H1 (cell line): ENCODE results near the gene MDM4. TPM values are rescaled to one million over a fixed set of nuclear protein-coding genes. Genes with fewer than 3 reads are reported as not detected.
A peak's percentile ranks its signal among the peaks of the same experiment; 100 is the strongest.

ENCODE experiments used
- CTCF ChIA-PET: fragments of 300-600 bp; sonication (Branson Sonifier 250); formaldehyde crosslinking; loops from one replicate; lab custom pipeline; 2021; ENCODE audit not compliant: partially characterized antibody; lab: Charles Lee
- POLR2A ChIA-PET: fragments of 300-600 bp; sonication (Branson Sonifier 250); formaldehyde crosslinking; loops from one replicate; lab custom pipeline; 2021; ENCODE audit warnings: inconsistent platforms; ENCODE audit not compliant: partially characterized antibody; lab: Charles Lee
- DNase-seq, 2 experiments: peaks; one replicate each; pipeline versions ENCODE4 v3.0.0 to v3.0.0-alpha.2; 2010 to 2022; ENCODE audit warnings: low spot score in 2 of 2, low read depth in 1 of 2, mixed read lengths in 1 of 2
- FAIRE-seq: peaks from 2 replicates; lab custom pipeline; 2011; peaks lifted over from hg19 to GRCh38; lab: Jason Lieb, UNC
- H2AFZ ChIP-seq: 2 replicates; pipeline ENCODE4 v1.8.1; 2012; ENCODE audit warnings: low read length, inconsistent platforms
- H2AK5ac ChIP-seq: 2 replicates; pipeline ENCODE4 v1.6.1; 2013; ENCODE audit warnings: low read depth, low read length
- H2BK120ac ChIP-seq: replicated peaks from 2 replicates; pipeline ENCODE3; 2013; ENCODE audit warnings: low read depth, low read length, inconsistent platforms
- H2BK12ac ChIP-seq: 2 replicates; pipeline ENCODE4 v1.6.1; 2013; ENCODE audit warnings: low read depth, low read length
- H2BK15ac ChIP-seq: 2 replicates; pipeline ENCODE4 v1.6.1; 2013; ENCODE audit warnings: low read length
- H2BK20ac ChIP-seq: 2 replicates; pipeline ENCODE4 v1.6.1; 2013; ENCODE audit warnings: low read length
- H2BK5ac ChIP-seq: 2 replicates; pipeline ENCODE4 v1.6.1; 2013; ENCODE audit warnings: low read depth, low read length
- H3K14ac ChIP-seq: 2 replicates; pipeline ENCODE4 v1.6.1; 2013; ENCODE audit warnings: inconsistent platforms; ENCODE audit not compliant: insufficient read length
- H3K18ac ChIP-seq: 2 replicates; pipeline ENCODE4 v1.6.1; 2013; ENCODE audit warnings: low read length; ENCODE audit errors: extremely low read depth
- H3K23ac ChIP-seq: 2 replicates; pipeline ENCODE4 v1.6.1; 2013; ENCODE audit warnings: inconsistent platforms; ENCODE audit not compliant: insufficient read length
- H3K23me2 ChIP-seq: 2 replicates; pipeline ENCODE4 v1.6.1; 2013; ENCODE audit warnings: low read depth, low read length
- H3K27ac ChIP-seq: 2 replicates; pipeline ENCODE4 v1.6.1; 2011; ENCODE audit warnings: low read depth, low read length, inconsistent platforms
- H3K27me3 ChIP-seq, 4 experiments: replicated peaks in 1 of 4; 1 replicate in 1 of 4; 2 replicates in 3 of 4; pipeline versions ENCODE4 v1.6.1 to v1.8.1; 2011 to 2013; ENCODE audit warnings: low read length in 3 of 4, mild to moderate bottlenecking in 3 of 4, inconsistent platforms in 2 of 4, mixed read lengths in 2 of 4, moderate library complexity in 1 of 4; ENCODE audit not compliant: control insufficient read depth in 3 of 4, insufficient read depth in 3 of 4; ENCODE audit errors: extremely low read depth in 1 of 4
- H3K36me3 ChIP-seq, 4 experiments: 2 replicates each; pipeline versions ENCODE4 v1.6.1 to v1.8.1; 2011 to 2013; ENCODE audit warnings: mild to moderate bottlenecking in 4 of 4, low read length in 3 of 4, moderate library complexity in 2 of 4, control low read depth in 1 of 4, inconsistent platforms in 1 of 4; ENCODE audit not compliant: insufficient read depth in 4 of 4, control insufficient read depth in 2 of 4
- H3K4ac ChIP-seq: replicated peaks from 2 replicates; pipeline ENCODE3; 2013; ENCODE audit warnings: low read length, low read depth, mixed read lengths, inconsistent platforms; ENCODE audit not compliant: insufficient read length
- H3K4me1 ChIP-seq, 4 experiments: replicated peaks in 1 of 4; 1 replicate in 1 of 4; 2 replicates in 3 of 4; pipeline versions ENCODE4 v1.6.1 to v1.8.1; 2011 to 2013; ENCODE audit warnings: low read length in 3 of 4, inconsistent platforms in 2 of 4, mixed read lengths in 1 of 4; ENCODE audit not compliant: insufficient read depth in 4 of 4, control insufficient read depth in 3 of 4
- H3K4me2 ChIP-seq, 2 experiments: 2 replicates each; pipeline versions ENCODE4 v1.6.1 to v1.8.1; 2011 to 2013; ENCODE audit warnings: low read depth in 2 of 2, low read length in 2 of 2, control low read depth in 1 of 2, inconsistent platforms in 1 of 2, mild to moderate bottlenecking in 1 of 2; ENCODE audit not compliant: insufficient read depth in 1 of 2
- H3K4me3 ChIP-seq, 4 experiments: fragments of 200-600, 300-600 bp in 1 of 4; sonication (generic), shearing (Covaris generic), sonication (Bioruptor Twin) in 1 of 4; 2 replicates each; pipeline versions ENCODE4 v1.5.1 to v1.8.1; 2011 to 2016; ENCODE audit warnings: low read length in 4 of 4, low read depth in 3 of 4, control low read depth in 2 of 4, inconsistent platforms in 2 of 4, mild to moderate bottlenecking in 2 of 4, mixed read lengths in 1 of 4, moderate library complexity in 1 of 4; ENCODE audit not compliant: insufficient read depth in 2 of 4; ENCODE audit errors: extremely low read depth in 1 of 4
- H3K56ac ChIP-seq: replicated peaks from 2 replicates; pipeline ENCODE3; 2013; ENCODE audit warnings: low read depth, mild to moderate bottlenecking, mixed read lengths, low read length, inconsistent platforms; ENCODE audit not compliant: insufficient read length
- H3K79me1 ChIP-seq: 2 replicates; pipeline ENCODE4 v1.6.1; 2013; ENCODE audit warnings: low read depth, low read length, control low read depth
- H3K79me2 ChIP-seq, 2 experiments: 2 replicates each; pipeline versions ENCODE4 v1.6.1 to v1.8.1; 2012 to 2013; ENCODE audit warnings: low read length in 2 of 2, mild to moderate bottlenecking in 2 of 2, inconsistent platforms in 1 of 2; ENCODE audit not compliant: insufficient read depth in 2 of 2, control insufficient read depth in 1 of 2
- H3K9ac ChIP-seq, 4 experiments: replicated peaks in 1 of 4; 1 replicate in 1 of 4; 2 replicates in 3 of 4; pipeline versions ENCODE4 v1.6.1 to v1.8.1; 2011 to 2013; ENCODE audit warnings: low read depth in 3 of 4, low read length in 3 of 4, control low read depth in 2 of 4, mild to moderate bottlenecking in 2 of 4, moderate library complexity in 2 of 4, inconsistent platforms in 1 of 4; ENCODE audit errors: extremely low read depth in 1 of 4
- H3K9me3 ChIP-seq, 2 experiments: 2 replicates each; pipeline versions ENCODE4 v1.6.1 to v1.8.1; 2012 to 2013; ENCODE audit warnings: mild to moderate bottlenecking in 2 of 2, moderate library complexity in 2 of 2, control low read depth in 1 of 2, inconsistent platforms in 1 of 2, low read depth in 1 of 2, low read length in 1 of 2, mixed read lengths in 1 of 2; ENCODE audit not compliant: insufficient read depth in 2 of 2
- H4K20me1 ChIP-seq, 2 experiments: replicated peaks in 1 of 2; 2 replicates each; pipeline versions ENCODE3 to v1.8.1; 2011 to 2013; ENCODE audit warnings: inconsistent platforms in 2 of 2, low read length in 2 of 2, mild to moderate bottlenecking in 1 of 2; ENCODE audit not compliant: insufficient read depth in 2 of 2, control insufficient read depth in 1 of 2
- H4K5ac ChIP-seq: 2 replicates; pipeline ENCODE4 v1.6.1; 2013; ENCODE audit warnings: low read length, low read depth, mixed read lengths, inconsistent platforms; ENCODE audit not compliant: insufficient read length
- H4K8ac ChIP-seq: 2 replicates; pipeline ENCODE4 v1.8.0; 2013; ENCODE audit warnings: mild to moderate bottlenecking, moderate library complexity, low read length, inconsistent platforms; ENCODE audit not compliant: insufficient read depth; ENCODE audit errors: extremely low read depth
- H4K91ac ChIP-seq: replicated peaks from 2 replicates; pipeline ENCODE3; 2013; ENCODE audit warnings: low read length, mixed read lengths, inconsistent platforms; ENCODE audit not compliant: insufficient read length
- BCL11A ChIP-seq, 2 experiments: IDR thresholded peaks; one replicate each; pipeline ENCODE4 v1.6.1; 2011; ENCODE audit warnings: low read depth in 2 of 2, low read length in 2 of 2, mild to moderate bottlenecking in 2 of 2
- EGR1 ChIP-seq: IDR thresholded peaks from 2 replicates; pipeline ENCODE4 v1.6.1; 2011; ENCODE audit warnings: low read depth, low read length, borderline replicate concordance
- EP300 ChIP-seq, 2 experiments: IDR thresholded peaks; 1 replicate in 1 of 2; 2 replicates in 1 of 2; pipeline ENCODE4 v1.6.1; 2011 to 2012; ENCODE audit warnings: low read depth in 2 of 2, low read length in 2 of 2, mild to moderate bottlenecking in 2 of 2, borderline replicate concordance in 1 of 2, inconsistent platforms in 1 of 2, moderate library complexity in 1 of 2
- NRF1 ChIP-seq: IDR thresholded peaks from 2 replicates; pipeline ENCODE4 v1.6.1; 2011; ENCODE audit warnings: mild to moderate bottlenecking, low read depth, low read length, improper control_type of control experiment
- POLR2A ChIP-seq, 2 experiments: IDR thresholded peaks; 1 replicate in 1 of 2; 2 replicates in 1 of 2; pipeline ENCODE4 v1.6.1; 2011; ENCODE audit warnings: low read depth in 2 of 2, low read length in 2 of 2, mild to moderate bottlenecking in 2 of 2; ENCODE audit errors: control extremely low read depth in 1 of 2
- RNF2 ChIP-seq: fragments of 200-900, 300-1000 bp; sonication (generic); IDR thresholded peaks from 2 replicates; pipeline ENCODE4 v1.7.1; 2016; ENCODE audit warnings: borderline replicate concordance, low read depth, mild to moderate bottlenecking, antibody characterized with exemption, low read length; ENCODE audit not compliant: poor library complexity, severe bottlenecking; ENCODE audit errors: missing control alignments
- SIX5 ChIP-seq: IDR thresholded peaks from 2 replicates; pipeline ENCODE4 v1.6.1; 2011; ENCODE audit warnings: mild to moderate bottlenecking, low read depth, low read length
- SP4 ChIP-seq: IDR thresholded peaks from 2 replicates; pipeline ENCODE4 v1.6.1; 2012; ENCODE audit warnings: low read length, inconsistent platforms
- SRF ChIP-seq: IDR thresholded peaks from 2 replicates; pipeline ENCODE4 v1.6.1; 2011; ENCODE audit warnings: mild to moderate bottlenecking, low read depth, low read length, moderate library complexity
- TCF12 ChIP-seq: IDR thresholded peaks from 2 replicates; pipeline ENCODE4 v1.6.1; 2011; ENCODE audit warnings: low read depth, mild to moderate bottlenecking, low read length
- USF2 ChIP-seq: IDR thresholded peaks from 2 replicates; pipeline ENCODE4 v1.6.1; 2011; ENCODE audit warnings: low read length, improper control_type of control experiment
- YY1 ChIP-seq: IDR thresholded peaks from 2 replicates; pipeline ENCODE4 v1.6.1; 2011; ENCODE audit warnings: low read depth, mild to moderate bottlenecking, low read length
- WGBS, 2 experiments: shearing (Covaris generic) in 1 of 2; methylation state at CpG; one replicate each; pipeline versions ENCODE4 v1.1.6 to v1.1.7; 2013 to 2015; ENCODE audit warnings: low lambda C conversion rate in 2 of 2, mixed read lengths in 2 of 2, inconsistent platforms in 1 of 2, low coverage in 1 of 2, missing lambda C conversion rate in 1 of 2; ENCODE audit not compliant: insufficient replicate concordance in 2 of 2, insufficient coverage in 1 of 2, insufficient read length in 1 of 2; ENCODE audit errors: extremely low coverage in 1 of 2, missing lambda C conversion rate in 1 of 2; 5-methylcytosine and 5-hydroxymethylcytosine counted together
- polyA plus RNA-seq, 7 experiments: library from polyadenylated mRNA; depleted of rRNA in 3 of 7; stranded (reverse) in 5 of 7; unstranded in 2 of 7; fragments of >200 nt in 5 of 7; fragments of 200-250 nt in 2 of 7; gene quantifications; 1 replicate in 5 of 7; 2 replicates in 1 of 7; 4 replicates in 1 of 7; pipeline versions ENCODE4 v1.2.1 to v1.2.3, GENCODE V29; 2011 to 2013; ENCODE audit warnings: missing spikeins in 2 of 7, mixed read lengths in 2 of 7
- total RNA-seq: library from RNA; stranded (reverse); fragmentation: NEBNext Ultra II Directional; extraction: Animal tissue kit (Norgen Biotek cat#: 25700); gene quantifications from 2 replicates; pipeline ENCODE4 v1.2.1, GENCODE V29; 2021

MDM4 gene
- total and polyA plus RNA-seq, 2 of the 8 experiments (the other 6 are each of a cell fraction or from before 2014, with no cell fraction given) = 10.8 to 84.9 TPM

GRCh38 chr1:204599596-204599995 lies 83.4 kb downstream of the MDM4 start:
- H2BK20ac ChIP-seq = peak overlapping the region; percentile 55; the same call in 1 of the 2 replicates
- POLR2A ChIA-PET = interaction anchor here (1.0 to 1.2 kb wide), 3 partner anchors 9 to 184 kb away, joined by 3 read pairs; no protein-coding TSS in a partner anchor
- H3K4me2 ChIP-seq = no peak overlapping the region
- H3K9ac ChIP-seq = no peak overlapping the region
- no peak overlapping the region for H3K4me3 ChIP-seq
- peak overlapping the region; percentile 47; the same call in 1 of the 2 replicates for H2BK5ac ChIP-seq
- H2BK12ac ChIP-seq = no peak overlapping the region
- CTCF ChIA-PET = interaction anchor here (0.5 to 5.4 kb wide), 12 partner anchors 9 to 208 kb away, joined by 3 to 33 read pairs (median 7); no protein-coding TSS in a partner anchor
- H4K8ac ChIP-seq = no peak overlapping the region
- TF ChIP-seq USF2 (no peak), EP300 (IDR thresholded peaks at IDR 0.05; ENCODE audit: borderline replicate concordance in 1 of 2, low read depth in 2 of 2, low read length in 2 of 2) (no peak), SIX5 (no peak), POLR2A (IDR thresholded peaks at IDR 0.05; ENCODE audit: control extremely low read depth in 1 of 2, low read depth in 2 of 2, low read length in 2 of 2) (no peak), NRF1 (no peak), BCL11A (IDR thresholded peaks at IDR 0.05; ENCODE audit: low read depth in 2 of 2, low read length in 2 of 2) (no peak), EGR1 (no peak), SRF (no peak), RNF2 (no peak), SP4 (no peak), YY1 (no peak), TCF12 (no peak)
- no peak overlapping the region for H3K4ac ChIP-seq
- H3K18ac ChIP-seq = no peak overlapping the region
- no peaks in the 10 kb centered on the region for H3K36me3 ChIP-seq
- no peaks in the 10 kb centered on the region for H4K20me1 ChIP-seq
- FAIRE-seq (no peak), DNase-seq (no peak)
- H3K9me3 ChIP-seq = no peaks in the 10 kb centered on the region
- H3K56ac ChIP-seq = no peak overlapping the region
- H3K79me1 ChIP-seq = no peaks in the 10 kb centered on the region
- H2BK15ac ChIP-seq = 0 out of 2 replicates have a peak overlapping the region, but pooled peaks have one; percentile 32
- no peak overlapping the region for H2BK120ac ChIP-seq
- peaks cover 10 to 20% (median 11%) of the 10 kb centered on the region in 4 experiments for H3K4me1 ChIP-seq
- no peak overlapping the region for H3K23ac ChIP-seq
- no peak overlapping the region for H3K27ac ChIP-seq
- no peaks in the 10 kb centered on the region for H3K23me2 ChIP-seq
- H4K5ac ChIP-seq = no peak overlapping the region
- peak overlapping the region; percentile 75 for H4K91ac ChIP-seq
- no peaks in the 10 kb centered on the region for H3K79me2 ChIP-seq
- no peak overlapping the region for H3K14ac ChIP-seq
- no peak overlapping the region; the same call in 1 of the 2 replicates for H2AK5ac ChIP-seq
- no peak overlapping the region for H2AFZ ChIP-seq
- H3K27me3 ChIP-seq = no peaks in the 10 kb centered on the region
- 80% methylated on average over 10 of the region's 10 CpGs; no CpG with 5 or more reads in 1 of the 2 experiments for WGBS, 2 experiments
